Measurements from ENCODE around the gene DRICH1. TPM values are rescaled to one million over a fixed set of nuclear protein-coding genes. Genes with fewer than 3 reads are reported as not detected.

The DRICH1 gene
- total and polyA plus RNA-seq, 2 of the 13 experiments (the other 11 are each of a cell fraction or from before 2014, with no cell fraction given) = 0.22 to 0.66 TPM

DNA sequence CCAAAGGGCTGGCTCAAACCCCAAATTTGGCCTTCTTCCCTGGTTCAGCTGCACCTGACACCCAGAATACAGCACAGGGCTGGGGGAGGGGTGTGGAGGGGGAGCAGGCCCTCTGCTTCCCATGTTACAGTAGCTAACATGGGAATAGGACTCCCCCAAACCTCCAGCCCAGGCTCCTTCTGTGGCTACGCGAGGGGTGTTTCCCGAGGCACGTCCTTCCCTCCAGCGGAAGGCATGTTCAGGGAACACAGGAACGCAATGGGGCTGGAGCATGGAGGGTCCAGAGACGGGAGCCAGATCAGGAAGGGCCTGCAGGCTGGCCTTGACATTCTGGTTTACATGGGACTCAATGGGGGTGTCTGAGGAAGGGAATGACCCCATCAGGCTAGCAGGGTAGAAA lies 40.3 kb downstream of the DRICH1 start:
- in situ Hi-C loops (cut with HindIII; ENCODE audit: extremely low pct_ligation_motif_present, low pct_unique_long_range_greater_than_20kb) = loop anchor here (5.0 to 25.0 kb wide), 2 partner anchors 50 to 105 kb away; no protein-coding TSS in a partner anchor
- ChIA-PET POLR2A (no interaction called here), CTCF (ENCODE audit: low intra/inter-chr PET ratio, low total read pairs) (interaction anchor here (1.1 to 2.4 kb wide), 3 partner anchors 50 to 207 kb away, joined by 3 to 43 read pairs (median 6); no protein-coding TSS in a partner anchor)
- no peaks in the 10 kb centered on the region for H4K20me1 ChIP-seq (ENCODE audit: insufficient read depth, low read length)
- intact Hi-C loops (cut with micrococcal nuclease; ENCODE audit: unreplicated experiment) = loop anchor here (1.0 kb wide), 1 partner anchor 51 kb away; no protein-coding TSS in a partner anchor
- H2AFZ ChIP-seq (ENCODE audit: low read length) = no peak overlapping the region
- ATAC-seq (no peak), DNase-seq (ENCODE audit: low spot score) (no peak), FAIRE-seq (no peak)
- H3K4me3 ChIP-seq (replicated peaks in 1 of 3; ENCODE audit: insufficient read depth in 1 of 3, low read depth in 2 of 3, low read length in 3 of 3) = no peak overlapping the region
- H3K4me1 ChIP-seq (ENCODE audit: insufficient read depth, low read length) = peaks cover 23% of the 10 kb centered on the region
- no peaks in the 10 kb centered on the region for H3K79me2 ChIP-seq (ENCODE audit: insufficient read depth, low read length)
- no peak overlapping the region for H3K27ac ChIP-seq (ENCODE audit: extremely low read length, insufficient read depth, low read length)
- H3K9me3 ChIP-seq (ENCODE audit: low read length) = no peaks in the 10 kb centered on the region
- H3K9ac ChIP-seq (ENCODE audit: insufficient read depth, low read depth, low read length) = no peak overlapping the region
- TF ChIP-seq SRSF9 (IDR thresholded peaks at IDR 0.05; ENCODE audit: borderline replicate concordance, insufficient read depth, low read depth, low read length, poor library complexity, severe bottlenecking) (no peak), FIP1L1 (IDR thresholded peaks at IDR 0.05; ENCODE audit: borderline replicate concordance, insufficient read depth, low read depth, low read length) (no peak), ZFP36 (IDR thresholded peaks at IDR 0.05; ENCODE audit: borderline replicate concordance, low read depth, low read length, partially characterized antibody) (no peak), SMAD9 (CRISPR knock-in tag; IDR thresholded peaks at IDR 0.05) (no peak)
- TF ChIP-seq, protein P1, sequence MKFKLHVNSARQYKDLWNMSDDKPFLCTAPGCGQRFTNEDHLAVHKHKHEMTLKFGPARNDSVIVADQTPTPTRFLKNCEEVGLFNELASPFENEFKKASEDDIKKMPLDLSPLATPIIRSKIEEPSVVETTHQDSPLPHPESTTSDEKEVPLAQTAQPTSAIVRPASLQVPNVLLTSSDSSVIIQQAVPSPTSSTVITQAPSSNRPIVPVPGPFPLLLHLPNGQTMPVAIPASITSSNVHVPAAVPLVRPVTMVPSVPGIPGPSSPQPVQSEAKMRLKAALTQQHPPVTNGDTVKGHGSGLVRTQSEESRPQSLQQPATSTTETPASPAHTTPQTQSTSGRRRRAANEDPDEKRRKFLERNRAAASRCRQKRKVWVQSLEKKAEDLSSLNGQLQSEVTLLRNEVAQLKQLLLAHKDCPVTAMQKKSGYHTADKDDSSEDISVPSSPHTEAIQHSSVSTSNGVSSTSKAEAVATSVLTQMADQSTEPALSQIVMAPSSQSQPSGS (CRISPR knock-in tag; IDR thresholded peaks at IDR 0.05) = no peak
- H3K4me2 ChIP-seq (ENCODE audit: low read depth, low read length) = no peak overlapping the region
- 58% methylated on average over 6 of the region's 7 CpGs for WGBS (ENCODE audit: low lambda C conversion rate)
- BruUV-seq (replicated peaks) = no TSS peak
- H3K36me3 ChIP-seq (replicated peaks in 1 of 2; ENCODE audit: control insufficient read depth in 1 of 2, insufficient read depth in 2 of 2, low read length in 2 of 2) = no peaks in the 10 kb centered on the region
- no peaks in the 10 kb centered on the region; a peak in 2 of 5 replicates for H3K27me3 ChIP-seq (ENCODE audit: control insufficient read depth in 1 of 2, insufficient read depth in 2 of 2, low read length in 2 of 2)
